Activated T-cell treated with anti-CD3 and anti-CD28 coated beads, Interleukin-2, amount 50 U/mL, for 1 hour (primary cell): ENCODE measurements around the gene GPN3.
"Not testable (repeated sequence)": the region's sequence is repeated elsewhere in the genome, so short reads cannot be mapped to it uniquely, and the experiment has no call there.

Source experiments
- DNase-seq: peaks from one replicate; pipeline ENCODE4 v3.0.0-alpha.2; 2020

The GPN3 gene

GRCh38 chr12:110436231-110436630 is 31.8 kb downstream of the GPN3 start:
- no peak for DNase-seq

GRCh38 chr12:110431957-110432587 is 36.0 kb downstream of the GPN3 start:
- DNase-seq = peak; percentile 25

- not testable (repeated sequence) for DNase-seq
These were observed 38.4 kb downstream of the GPN3 start for GRCh38 chr12:110429676-110430075.

GRCh38 chr12:110426406-110426805 is 41.7 kb downstream of the GPN3 start:
- DNase-seq = no peak

GRCh38 chr12:110424237-110424636 is 43.8 kb downstream of the GPN3 start:
- DNase-seq = no peak

GRCh38 chr12:110421701-110422100 is 46.4 kb downstream of the GPN3 start:
- no peak for DNase-seq

GRCh38 chr12:110421159-110421661 is 46.8 kb downstream of the GPN3 start:
- no peak for DNase-seq

GRCh38 chr12:110420644-110421043 is 47.4 kb downstream of the GPN3 start:
- not testable (repeated sequence) for DNase-seq

- not testable (repeated sequence) for DNase-seq
These were observed 50.9 kb downstream of the GPN3 start for GRCh38 chr12:110417113-110417512.

GRCh38 chr12:110410086-110410485 is 58.0 kb downstream of the GPN3 start:
- not testable (repeated sequence) for DNase-seq

GRCh38 chr12:110405126-110405662 is 62.9 kb downstream of the GPN3 start:
- DNase-seq = not testable (repeated sequence)

GRCh38 chr12:110403976-110404682 is 63.9 kb downstream of the GPN3 start:
- peak; percentile 78 for DNase-seq

- DNase-seq = peak; percentile 86
These were observed 64.7 kb downstream of the GPN3 start, which contains the start of gene ANAPC7 for GRCh38 chr12:110403146-110403975. Gene ANAPC7, minus strand, starts transcription at chr12:110403708. Its CDS starts 81 bp downstream, at chr12:110403627.
